Measurements from ENCODE around the gene SUSD3.

Gene SUSD3

DNA sequence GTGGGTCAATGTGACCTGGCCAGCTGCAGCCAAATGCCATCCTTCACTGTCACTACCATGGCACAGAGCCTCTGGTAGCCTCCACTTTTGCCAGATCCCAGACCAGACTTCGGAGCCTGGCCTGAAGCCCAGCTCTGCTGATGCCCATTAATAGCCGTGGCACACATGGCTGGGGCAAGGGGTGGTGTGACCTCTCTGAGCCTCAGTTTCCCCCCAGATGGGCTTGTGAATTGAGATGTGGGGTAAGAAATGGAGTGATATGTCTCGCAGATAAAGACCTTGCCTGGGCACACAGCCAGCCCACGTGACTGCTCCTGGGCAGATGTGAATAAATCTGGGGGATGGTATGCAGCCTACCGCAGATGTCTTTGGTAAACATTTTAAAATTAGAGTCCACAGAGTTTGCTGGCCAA, 13.9 kb downstream of the SUSD3 start:
- DNase-seq = peak in 4 of 56 donors; percentile 10 to 65 (median 18)

DNA sequence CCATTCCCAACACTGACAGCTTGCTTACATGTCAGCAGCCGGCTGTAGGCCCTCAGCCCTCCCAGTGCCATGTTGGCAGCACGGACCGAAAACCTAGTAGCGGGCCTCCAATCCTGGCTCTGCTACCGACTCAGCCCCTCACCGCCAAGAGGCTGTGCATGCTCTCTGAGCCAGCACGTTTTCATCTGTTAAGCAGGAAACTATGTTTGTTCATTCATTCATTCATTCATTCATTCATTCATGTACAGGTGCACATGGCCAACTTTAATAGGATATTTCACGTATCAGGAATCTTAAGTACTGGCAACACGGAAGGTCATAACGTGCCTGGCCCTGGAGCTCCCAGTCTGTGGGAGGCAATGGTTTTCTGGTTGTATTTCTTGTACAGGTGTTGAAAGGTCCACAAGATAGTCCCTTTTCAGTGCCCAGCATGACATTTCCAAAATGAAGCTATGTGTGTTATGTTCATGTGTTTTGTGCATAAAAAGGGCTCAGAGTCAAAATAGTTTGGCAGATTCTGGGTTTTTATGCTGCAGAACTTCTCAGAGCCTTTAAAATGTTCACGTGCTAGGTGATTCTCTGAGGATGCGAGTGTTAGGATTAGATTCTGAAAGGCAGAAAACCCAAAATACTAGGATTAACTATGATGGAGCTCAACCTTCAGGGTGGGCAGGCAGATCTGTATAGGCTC, 17.7 kb downstream of the SUSD3 start:
- no peak for DNase-seq

GRCh38 chr9:93076792-93077128, 18.3 kb downstream of the SUSD3 start:
- no peak for DNase-seq

- no peak for DNase-seq
Observed at GRCh38 chr9:93077367-93077766, 18.9 kb downstream of the SUSD3 start.

GRCh38 chr9:93077811-93078210, 19.3 kb downstream of the SUSD3 start:
- no peak for DNase-seq

DNA sequence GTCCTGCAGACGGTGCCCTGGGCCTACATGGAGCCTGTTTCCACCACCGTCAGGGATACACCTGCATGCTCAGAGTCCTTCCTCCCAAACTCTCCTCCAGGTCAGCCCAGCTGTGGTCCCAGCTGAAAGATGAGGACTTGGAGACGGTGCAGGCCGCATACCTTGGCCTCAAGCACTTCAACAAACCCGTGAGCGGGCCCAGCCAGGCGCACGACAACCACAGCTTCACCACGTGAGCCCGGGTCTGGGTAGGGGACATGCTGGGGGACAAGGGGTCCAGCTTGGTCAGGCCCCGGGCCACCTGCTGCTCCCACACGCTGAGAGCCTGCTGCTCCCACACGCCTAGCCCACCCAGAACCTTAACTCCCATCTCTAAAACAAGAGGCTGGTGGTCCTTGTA, 20.9 kb downstream of the SUSD3 start:
- no peak for DNase-seq

DNA sequence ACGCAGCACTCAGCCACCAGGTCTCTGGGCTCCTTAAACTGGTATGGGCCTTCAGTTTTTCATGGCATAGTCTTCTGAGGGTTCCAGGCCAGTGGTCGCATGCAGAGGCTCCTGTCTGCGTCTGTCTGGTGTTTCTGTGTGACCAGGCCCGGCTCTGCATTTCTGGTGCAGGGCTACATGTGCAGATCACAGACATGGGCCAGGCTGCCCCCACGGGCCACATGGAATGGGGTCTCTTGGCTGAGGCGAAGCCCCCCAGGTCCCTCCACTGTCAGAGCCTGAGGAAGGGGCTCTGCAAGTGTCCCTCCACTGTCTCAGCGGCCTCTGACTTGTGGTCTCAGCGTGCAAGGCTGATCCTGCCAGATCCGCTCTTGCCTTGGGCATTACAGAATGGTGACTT, 21.9 kb downstream of the SUSD3 start:
- DNase-seq = no peak

DNA sequence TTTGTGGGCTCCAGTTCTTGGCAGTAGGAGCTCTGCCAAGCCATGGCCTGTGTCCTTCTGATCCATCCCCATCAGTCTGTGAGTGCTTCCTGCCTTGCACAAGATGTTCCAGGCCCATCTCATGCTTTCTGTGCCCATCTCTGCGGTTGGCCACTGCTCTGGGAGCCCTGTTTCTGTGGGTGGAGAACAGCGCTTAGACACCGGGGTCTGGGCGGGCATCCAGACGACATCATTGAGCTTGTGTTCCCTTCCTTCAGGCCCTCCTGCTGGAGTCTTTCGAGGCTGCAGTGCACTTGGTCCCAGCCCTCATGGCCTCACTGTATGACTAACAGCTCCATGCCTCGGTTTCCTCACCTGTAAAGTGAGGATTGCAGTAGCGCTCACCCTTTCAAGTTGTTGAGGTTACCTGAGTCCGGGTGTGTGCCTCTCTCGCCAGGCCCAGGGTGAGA, 22.6 kb downstream of the SUSD3 start:
- no peak for DNase-seq

DNA sequence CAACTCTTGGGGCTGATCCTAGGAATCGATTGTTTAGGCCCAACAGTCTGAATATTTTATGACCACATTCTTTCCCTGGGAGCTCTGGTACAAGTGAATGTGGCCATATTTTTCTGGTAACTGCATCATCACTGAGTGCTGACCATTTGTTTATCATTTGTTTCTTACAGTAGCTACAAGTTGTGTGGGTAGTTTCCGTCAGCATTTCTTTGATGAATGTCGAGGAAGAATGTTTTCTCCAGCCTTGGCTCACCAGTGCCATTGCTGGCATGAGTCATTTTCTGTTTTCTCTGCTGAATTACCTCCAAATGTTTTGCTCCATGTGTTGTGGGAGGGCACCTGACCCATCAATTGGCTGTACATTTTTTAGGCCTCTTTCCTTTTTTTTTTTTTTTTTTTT, 23.4 kb downstream of the SUSD3 start:
- DNase-seq = no peak

DNA sequence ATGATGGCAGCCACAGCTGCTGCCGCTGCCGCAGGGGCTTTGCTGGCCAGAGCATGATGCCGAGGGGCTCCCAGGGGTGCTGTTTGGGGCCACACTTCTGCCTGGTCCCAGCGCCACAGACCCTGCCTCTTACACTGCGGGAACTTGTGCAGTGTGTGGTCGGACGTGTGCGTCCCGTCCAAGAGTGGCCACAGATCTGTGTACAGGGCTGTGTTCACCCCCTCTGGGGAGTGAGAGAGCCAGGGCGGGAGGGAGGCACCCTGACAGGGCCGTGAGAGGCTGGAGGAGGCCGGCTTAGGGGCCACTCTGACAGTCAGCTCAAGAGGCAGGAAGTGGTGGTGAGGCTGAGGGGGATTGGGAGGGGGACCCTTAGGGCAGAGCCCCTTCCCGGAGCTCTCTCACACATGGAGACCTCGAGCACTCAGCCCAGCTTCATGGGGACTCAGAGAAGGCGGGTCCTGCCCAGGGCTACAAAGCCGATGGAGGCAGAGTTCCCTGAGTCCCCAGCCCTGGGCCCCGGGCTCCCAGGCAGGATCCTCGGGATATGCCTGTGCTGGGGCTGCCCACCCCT, 24.4 kb downstream of the SUSD3 start:
- no peak for DNase-seq

DNA sequence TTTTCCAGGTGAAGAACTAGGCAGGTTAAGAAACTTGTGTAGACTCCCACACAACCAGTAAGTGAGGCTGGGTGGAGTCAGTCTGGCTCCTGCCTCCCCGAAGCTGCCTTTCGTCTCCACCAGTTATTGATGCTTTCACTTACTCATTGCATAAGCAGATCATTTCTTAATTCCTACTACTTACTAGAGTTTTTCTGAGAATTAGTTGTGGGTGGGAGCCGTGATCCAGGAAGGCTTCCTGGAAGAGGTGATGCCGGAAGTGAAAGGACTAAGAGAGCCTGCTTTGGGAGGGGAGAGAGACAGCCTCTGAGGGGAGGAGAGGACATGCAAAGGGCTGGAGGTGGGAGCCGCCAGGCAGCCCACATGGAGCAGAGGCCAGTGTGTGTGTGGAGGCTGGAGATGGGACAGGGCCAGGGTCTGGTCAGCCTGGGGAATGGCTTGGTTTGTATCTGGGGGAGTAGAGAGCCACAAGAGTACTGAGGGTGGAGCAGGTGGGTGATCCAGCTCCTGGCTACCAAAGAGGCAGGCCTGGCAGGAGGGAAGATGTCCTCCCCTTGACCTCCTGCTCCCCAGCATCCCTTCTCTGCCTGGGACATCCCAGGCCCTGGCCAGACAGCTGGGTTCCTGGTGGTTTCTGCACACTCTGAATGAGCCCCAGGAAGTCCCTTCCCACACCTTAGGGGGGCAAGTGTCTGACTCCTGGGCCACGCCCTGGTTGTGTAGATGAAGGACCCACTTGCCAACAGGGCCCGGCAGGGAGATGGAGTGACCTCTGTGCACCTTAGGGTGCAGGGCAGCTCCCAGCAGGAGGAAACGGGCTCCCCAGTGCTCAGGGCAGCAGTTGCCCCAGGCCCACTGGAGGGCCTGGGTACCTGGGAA, 25.3 kb downstream of the SUSD3 start:
- DNase-seq = no peak

DNA sequence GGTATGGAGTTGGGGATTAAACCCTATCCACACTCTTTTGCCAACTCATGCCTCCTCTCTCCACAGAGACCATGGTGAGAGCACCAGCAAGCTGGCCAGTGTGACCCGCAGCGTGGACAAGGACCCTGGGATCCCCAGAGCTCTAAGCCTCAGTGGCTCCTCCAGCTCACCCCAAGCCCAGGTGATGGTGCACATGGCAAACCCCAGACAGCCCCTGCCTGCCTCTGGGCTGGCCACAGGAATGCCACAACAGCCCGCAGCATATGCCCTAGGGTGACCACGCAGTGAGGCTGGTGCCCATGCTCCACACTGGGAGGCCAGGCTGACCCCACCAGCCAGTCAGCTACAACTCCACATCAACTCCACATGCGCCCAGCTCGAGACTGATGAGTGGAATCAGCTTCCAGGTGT, 26.0 kb downstream of the SUSD3 start:
- DNase-seq = no peak

DNA sequence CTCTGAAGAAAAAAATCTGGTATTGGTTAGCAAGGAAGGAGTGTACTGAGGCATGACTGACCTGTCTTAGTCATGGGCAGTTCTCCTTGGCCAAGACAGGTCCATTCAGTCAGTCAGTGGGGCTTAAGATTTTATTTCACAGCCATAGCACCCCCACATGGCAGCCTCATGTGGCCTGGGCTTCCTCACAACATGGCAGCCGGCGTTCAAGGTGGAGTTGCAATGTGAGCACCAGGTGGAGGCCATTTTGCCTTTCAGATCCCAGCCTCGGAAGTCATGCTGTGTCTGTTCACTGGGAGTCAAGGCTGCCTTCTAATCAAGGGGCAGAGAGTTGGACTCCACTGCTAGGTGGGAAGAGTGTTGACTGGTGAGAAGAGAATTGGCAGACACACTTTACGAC, 27.2 kb downstream of the SUSD3 start:
- DNase-seq = no peak

DNA sequence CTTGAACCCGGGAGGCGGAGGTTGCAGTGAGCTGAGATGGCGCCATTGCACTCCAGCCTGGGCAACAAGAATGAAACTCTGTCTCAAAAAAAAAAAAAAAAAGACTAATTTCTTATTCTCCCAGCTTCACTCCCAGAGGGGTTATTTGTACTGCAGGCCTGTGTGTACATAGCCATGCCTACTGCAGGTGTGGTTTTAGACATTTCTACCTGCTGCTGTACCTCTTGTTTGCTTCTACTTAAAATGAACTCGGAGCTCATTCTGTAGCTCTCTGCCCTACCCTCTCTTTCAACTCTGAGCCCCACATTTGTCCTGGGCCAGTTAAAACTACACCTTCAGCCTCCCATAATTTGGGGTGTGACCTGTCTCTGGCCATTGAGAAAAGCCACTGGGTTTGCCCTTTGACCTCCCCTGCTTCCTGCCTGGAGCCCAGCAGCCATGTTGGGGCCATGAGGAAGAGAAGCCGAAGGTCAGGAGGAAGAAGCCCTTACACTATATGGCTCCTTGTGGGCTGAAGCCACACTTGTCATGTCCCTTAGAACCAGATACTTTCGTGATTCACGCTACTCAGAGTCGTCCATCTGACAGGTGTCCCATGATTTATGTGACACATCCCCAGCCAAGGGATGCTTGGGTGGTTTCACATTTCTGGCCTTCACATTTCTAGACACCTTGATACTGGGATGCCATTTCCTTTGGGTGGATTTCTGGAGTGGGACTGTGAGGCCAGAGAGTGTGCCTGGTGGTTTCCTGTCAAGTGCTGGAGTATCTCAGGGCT, 28.1 kb downstream of the SUSD3 start:
- no peak for DNase-seq

DNA sequence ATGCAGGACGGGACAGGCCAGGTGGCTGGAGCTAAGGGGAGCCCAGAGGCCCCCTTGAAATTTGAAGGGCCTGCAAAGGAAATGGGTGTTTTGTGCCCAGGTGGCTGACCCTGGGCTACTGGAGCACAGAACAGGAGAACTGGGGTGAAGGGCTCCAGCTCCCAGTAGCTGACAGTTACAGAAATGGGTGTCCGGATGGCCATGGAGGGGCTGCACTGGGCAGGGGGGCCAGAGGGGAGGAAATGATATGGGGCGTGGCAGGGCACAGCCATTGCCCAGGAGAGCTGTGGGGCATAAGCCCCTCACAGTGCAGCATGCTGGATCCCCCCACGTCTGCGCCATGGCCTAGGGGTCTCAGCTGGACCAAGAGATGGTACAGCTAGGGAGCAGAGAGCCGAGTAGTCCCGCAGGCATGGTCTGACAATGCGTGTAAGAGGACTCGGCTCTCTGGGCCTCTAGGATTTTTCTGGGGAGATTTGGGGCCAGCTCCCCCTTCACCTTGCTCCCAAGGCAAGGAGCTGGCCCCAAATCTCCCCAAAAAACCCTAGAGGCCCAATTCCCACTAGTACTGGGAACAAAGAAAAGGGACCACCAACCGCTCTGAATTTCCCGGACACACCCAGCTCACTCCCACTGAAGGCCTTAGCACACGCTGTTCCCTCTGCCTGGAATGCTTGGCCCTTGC, 29.6 kb downstream of the SUSD3 start:
- DNase-seq = no peak

GRCh38 chr9:93088656-93089015, 30.1 kb downstream of the SUSD3 start:
- no peak for DNase-seq

GRCh38 chr9:93089024-93089423, 30.5 kb downstream of the SUSD3 start:
- no peak for DNase-seq

DNA sequence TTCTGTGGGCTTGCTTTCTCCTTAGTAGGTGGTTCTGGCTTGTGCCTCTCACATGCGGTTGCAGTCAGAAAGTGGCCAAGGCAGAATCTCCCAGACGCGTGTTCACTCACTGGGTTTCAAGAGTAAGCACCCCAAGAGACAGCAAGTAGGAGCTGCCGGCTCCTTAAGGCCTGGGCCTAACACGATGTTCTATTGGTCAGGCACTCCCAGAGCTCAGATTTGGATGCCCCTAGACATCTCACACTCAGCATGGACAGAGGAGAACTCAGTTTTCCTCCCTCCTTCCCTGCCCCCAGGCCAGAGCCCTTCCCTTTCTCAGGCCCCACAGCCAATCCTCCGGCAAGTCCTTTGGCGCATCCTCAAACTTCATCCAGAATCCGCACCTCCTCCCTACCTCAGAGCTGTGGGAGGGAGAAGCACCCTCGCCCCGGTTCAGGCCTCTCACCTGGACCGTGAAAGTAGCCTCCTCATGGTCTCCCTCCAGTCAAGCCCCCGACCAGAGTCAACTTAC, 31.0 kb downstream of the SUSD3 start:
- DNase-seq = no peak

GRCh38 chr9:93090091-93090655, 31.7 kb downstream of the SUSD3 start:
- no peak for DNase-seq

GRCh38 chr9:93091056-93091452, 32.6 kb downstream of the SUSD3 start:
- DNase-seq = no peak
